PC-9 (cell line): ENCODE data around the gene KDM3B. TPM values are rescaled to one million over a fixed set of nuclear protein-coding genes. Genes with fewer than 3 reads are reported as not detected.

Source experiments
- BruUV-seq: library from RNA; stranded (reverse); fragments of 400-500 nt; replicated peaks from 2 replicates; lab custom pipeline; 2021; lab: Mats Ljungman, UMichigan
- CTCF ChIA-PET: fragments of 300-600 bp; sonication (Branson Sonifier 250); formaldehyde crosslinking; loops from one replicate; lab custom pipeline; 2022; ENCODE audit warnings: antibody characterized with exemption; lab: Charles Lee
- POLR2A ChIA-PET: fragments of 300-600 bp; sonication (Branson Sonifier 250); formaldehyde crosslinking; loops from one replicate; lab custom pipeline; 2022; ENCODE audit warnings: antibody characterized with exemption; ENCODE audit not compliant: unreplicated experiment; lab: Charles Lee
- DNase-seq, 2 experiments: peaks; one replicate each; pipeline versions ENCODE4 v3.0.0 to v3.0.0-alpha.2; 2015 to 2022; ENCODE audit warnings: mixed read lengths in 1 of 2
- H2AFZ ChIP-seq: fragments of 200-600 bp; sonication (generic); 2 replicates; pipeline ENCODE4 v1.8.1; 2017; ENCODE audit warnings: antibody characterized with exemption
- H3F3A ChIP-seq: fragments of 200-600 bp; sonication (generic); 2 replicates; pipeline ENCODE4 v1.8.1; 2017; ENCODE audit warnings: antibody characterized with exemption, mild to moderate bottlenecking, low read depth; ENCODE audit not compliant: insufficient read depth
- H3K27ac ChIP-seq: fragments of 200-600 bp; sonication (generic); 2 replicates; pipeline ENCODE4 v1.6.1; 2016; ENCODE audit warnings: mixed run types
- H3K27me3 ChIP-seq: fragments of 200-600 bp; sonication (generic); 2 replicates; pipeline ENCODE4 v1.6.1; 2016; ENCODE audit warnings: low read depth, mixed run types; ENCODE audit not compliant: insufficient read depth
- H3K36me3 ChIP-seq: fragments of 200-600 bp; sonication (generic); 2 replicates; pipeline ENCODE4 v1.6.1; 2016; ENCODE audit warnings: low read depth, mixed run types
- H3K4me1 ChIP-seq: fragments of 200-600 bp; sonication (generic); replicated peaks from 2 replicates; pipeline ENCODE4 v1.6.1; 2016; ENCODE audit warnings: mixed run types; ENCODE audit not compliant: insufficient read depth
- H3K4me2 ChIP-seq: fragments of 200-600 bp; sonication (generic); 2 replicates; pipeline ENCODE4 v1.6.1; 2017; ENCODE audit warnings: mixed run types
- H3K4me3 ChIP-seq: fragments of 200-600 bp; sonication (generic); 2 replicates; pipeline ENCODE4 v1.6.1; 2016; ENCODE audit warnings: mixed run types
- H3K79me2 ChIP-seq: fragments of 200-600 bp; sonication (generic); 2 replicates; pipeline ENCODE4 v1.6.1; 2017; ENCODE audit warnings: low read depth, mixed run types
- H3K9me2 ChIP-seq: fragments of 200-600 bp; sonication (generic); 2 replicates; pipeline ENCODE4 v1.8.1; 2017; ENCODE audit warnings: mild to moderate bottlenecking; ENCODE audit not compliant: insufficient read depth
- H3K9me3 ChIP-seq: fragments of 200-600 bp; sonication (generic); 2 replicates; pipeline ENCODE4 v1.8.1; 2016; ENCODE audit warnings: low read depth; ENCODE audit not compliant: insufficient read depth
- H4K20me1 ChIP-seq: fragments of 200-600 bp; sonication (generic); 2 replicates; pipeline ENCODE4 v1.8.1; 2017; ENCODE audit not compliant: insufficient read depth
- EZH2 ChIP-seq: fragments of 200-600 bp; sonication (generic); IDR thresholded peaks from 2 replicates; pipeline ENCODE4 v1.8.0; 2017; ENCODE audit warnings: antibody characterized with exemption, low read depth
- intact Hi-C: fragments of 100-400 bp; cut with micrococcal nuclease; formaldehyde crosslinking; loops from one replicate; pipeline ENCODE4 v1.10.0; 2022; ENCODE audit not compliant: unreplicated experiment
- total RNA-seq: library from RNA; stranded (reverse); gene quantifications from 2 replicates; pipeline ENCODE4 v1.2.3, GENCODE V29; 2021
- TF ChIP-seq, protein P1 (sequence below): fragments of 200-600 bp; sonication (generic); conservative IDR thresholded peaks from 2 replicates; pipeline ENCODE4 v1.6.1; 2017; ENCODE audit warnings: mixed run types, antibody characterized with exemption, mild to moderate bottlenecking, moderate library complexity

The KDM3B gene
- total RNA-seq, 1 experiment from 2014 or later = 76.7 TPM

DNA sequence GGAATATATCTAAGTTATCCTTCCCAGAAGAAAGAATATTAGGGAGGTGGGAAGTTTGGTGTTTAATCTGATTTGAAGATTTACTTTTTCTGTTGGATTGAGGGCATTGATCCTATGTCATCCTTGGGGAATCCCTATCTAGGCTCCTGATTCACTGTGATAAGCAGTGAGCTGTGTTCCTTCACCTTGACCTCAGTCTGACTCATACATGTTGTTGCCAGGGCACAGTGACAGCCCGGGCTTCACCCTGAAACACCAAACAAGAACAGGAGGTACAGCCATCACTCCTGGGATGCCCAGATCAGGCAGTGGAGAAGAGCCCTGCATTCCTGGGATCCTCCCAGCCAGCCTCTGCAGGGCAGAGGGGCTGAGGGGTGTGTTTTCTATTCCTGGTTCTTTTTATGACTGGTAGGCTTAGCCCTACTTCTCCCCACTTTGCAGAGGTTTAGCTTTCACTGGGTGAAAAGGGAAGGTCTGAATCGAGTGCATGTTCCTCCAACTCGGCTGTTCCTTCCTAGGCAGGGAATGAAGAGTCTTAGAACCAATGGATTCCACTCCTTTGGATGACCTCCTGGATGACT lies 17.5 kb upstream of the KDM3B start:
- H3K4me3 ChIP-seq = no peak overlapping the region
- H3K27me3 ChIP-seq = no peaks in the 10 kb centered on the region
- H3K4me2 ChIP-seq = no peak overlapping the region
- no TSS peak for BruUV-seq
- DNase-seq = peak in 1 of 2 experiments; percentile 36
- peaks cover 10% of the 10 kb centered on the region; the same call in 1 of the 2 replicates for H3F3A ChIP-seq
- H3K79me2 ChIP-seq = peaks cover 17% of the 10 kb centered on the region
- TF ChIP-seq, protein P1, sequence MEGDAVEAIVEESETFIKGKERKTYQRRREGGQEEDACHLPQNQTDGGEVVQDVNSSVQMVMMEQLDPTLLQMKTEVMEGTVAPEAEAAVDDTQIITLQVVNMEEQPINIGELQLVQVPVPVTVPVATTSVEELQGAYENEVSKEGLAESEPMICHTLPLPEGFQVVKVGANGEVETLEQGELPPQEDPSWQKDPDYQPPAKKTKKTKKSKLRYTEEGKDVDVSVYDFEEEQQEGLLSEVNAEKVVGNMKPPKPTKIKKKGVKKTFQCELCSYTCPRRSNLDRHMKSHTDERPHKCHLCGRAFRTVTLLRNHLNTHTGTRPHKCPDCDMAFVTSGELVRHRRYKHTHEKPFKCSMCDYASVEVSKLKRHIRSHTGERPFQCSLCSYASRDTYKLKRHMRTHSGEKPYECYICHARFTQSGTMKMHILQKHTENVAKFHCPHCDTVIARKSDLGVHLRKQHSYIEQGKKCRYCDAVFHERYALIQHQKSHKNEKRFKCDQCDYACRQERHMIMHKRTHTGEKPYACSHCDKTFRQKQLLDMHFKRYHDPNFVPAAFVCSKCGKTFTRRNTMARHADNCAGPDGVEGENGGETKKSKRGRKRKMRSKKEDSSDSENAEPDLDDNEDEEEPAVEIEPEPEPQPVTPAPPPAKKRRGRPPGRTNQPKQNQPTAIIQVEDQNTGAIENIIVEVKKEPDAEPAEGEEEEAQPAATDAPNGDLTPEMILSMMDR = no peak
- no peak for TF ChIP-seq EZH2
- no peak overlapping the region for H2AFZ ChIP-seq
- H3K9me3 ChIP-seq = no peaks in the 10 kb centered on the region
- H4K20me1 ChIP-seq = no peaks in the 10 kb centered on the region; the same call in 1 of the 2 replicates
- H3K9me2 ChIP-seq = no peaks in the 10 kb centered on the region
- CTCF ChIA-PET = no interaction called here
- intact Hi-C loops = no loop called here
- H3K36me3 ChIP-seq = 0 out of 2 replicates have a peak, but pooled peaks cover 4% of the 10 kb centered on the region
- POLR2A ChIA-PET = no interaction called here
- H3K4me1 ChIP-seq = peaks cover 23% of the 10 kb centered on the region
- H3K27ac ChIP-seq = no peak overlapping the region

DNA sequence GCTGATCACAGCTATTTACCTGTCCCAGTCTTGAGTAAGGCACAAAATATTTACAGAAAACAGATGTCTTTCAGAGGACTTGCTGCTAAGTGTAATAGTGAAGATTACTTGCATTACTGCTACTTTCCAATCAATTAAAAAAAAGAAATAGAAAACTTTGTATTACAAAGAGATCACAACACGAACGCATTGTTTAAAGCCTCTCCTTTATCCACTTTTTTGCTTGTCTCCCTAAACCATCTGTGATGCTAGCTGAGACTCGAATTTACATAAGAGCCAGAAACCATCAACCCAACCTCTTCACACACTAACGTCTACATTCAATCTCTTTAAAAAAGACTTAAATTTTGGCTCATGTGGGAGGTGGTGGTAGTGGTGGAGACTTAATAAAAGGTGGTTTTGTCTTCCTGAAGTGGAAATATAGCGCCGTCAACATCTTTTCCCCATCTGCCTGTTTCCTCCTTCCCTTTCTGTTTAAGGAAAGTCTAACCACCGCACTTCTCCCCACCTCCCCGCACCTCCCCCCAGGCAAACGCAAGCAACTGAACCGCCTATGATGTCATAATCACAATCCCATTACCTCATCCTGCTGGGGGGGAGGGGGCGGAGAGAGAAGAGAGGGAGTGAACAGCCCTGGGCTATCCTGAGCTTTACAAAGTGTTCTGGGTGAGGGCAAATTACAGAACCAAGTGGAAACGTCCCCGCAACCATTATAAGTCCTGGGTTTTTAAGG lies 15.4 kb upstream of the KDM3B start:
- CTCF ChIA-PET = interaction anchor here (0.6 to 1.1 kb wide), 3 partner anchors 13 to 16 kb away, joined by 3 to 6 read pairs (median 3); partner anchors contain the start of gene KDM3B
- Histone ChIP-seq H3K9me3 (no peaks in the 10 kb centered on the region), H4K20me1 (no peaks in the 10 kb centered on the region; the same call in 1 of the 2 replicates), H3K4me3 (peak overlapping the region; percentile 60), H3K9me2 (no peaks in the 10 kb centered on the region), H3K27ac (peak overlapping the region; percentile 90), H3K27me3 (no peaks in the 10 kb centered on the region), H3K4me2 (peak overlapping the region; percentile 78), H3K79me2 (peaks cover 38% of the 10 kb centered on the region), H3K36me3 (peaks cover 19% of the 10 kb centered on the region), H3K4me1 (peaks cover 13% of the 10 kb centered on the region), H3F3A (0 out of 2 replicates have a peak, but pooled peaks cover 2% of the 10 kb centered on the region), H2AFZ (peak overlapping the region; percentile 88)
- DNase-seq = peak in 1 of 2 experiments; percentile 55
- POLR2A ChIA-PET = interaction anchor here (0.6 to 0.7 kb wide), 4 partner anchors 11 to 1067 kb away, joined by 3 to 24 read pairs (median 4); partner anchors contain the start of gene SPATA24
- intact Hi-C loops = no loop called here
- TSS peak; percentile 88 for BruUV-seq
- no peak for TF ChIP-seq EZH2
- TF ChIP-seq, protein P1 = no peak

DNA sequence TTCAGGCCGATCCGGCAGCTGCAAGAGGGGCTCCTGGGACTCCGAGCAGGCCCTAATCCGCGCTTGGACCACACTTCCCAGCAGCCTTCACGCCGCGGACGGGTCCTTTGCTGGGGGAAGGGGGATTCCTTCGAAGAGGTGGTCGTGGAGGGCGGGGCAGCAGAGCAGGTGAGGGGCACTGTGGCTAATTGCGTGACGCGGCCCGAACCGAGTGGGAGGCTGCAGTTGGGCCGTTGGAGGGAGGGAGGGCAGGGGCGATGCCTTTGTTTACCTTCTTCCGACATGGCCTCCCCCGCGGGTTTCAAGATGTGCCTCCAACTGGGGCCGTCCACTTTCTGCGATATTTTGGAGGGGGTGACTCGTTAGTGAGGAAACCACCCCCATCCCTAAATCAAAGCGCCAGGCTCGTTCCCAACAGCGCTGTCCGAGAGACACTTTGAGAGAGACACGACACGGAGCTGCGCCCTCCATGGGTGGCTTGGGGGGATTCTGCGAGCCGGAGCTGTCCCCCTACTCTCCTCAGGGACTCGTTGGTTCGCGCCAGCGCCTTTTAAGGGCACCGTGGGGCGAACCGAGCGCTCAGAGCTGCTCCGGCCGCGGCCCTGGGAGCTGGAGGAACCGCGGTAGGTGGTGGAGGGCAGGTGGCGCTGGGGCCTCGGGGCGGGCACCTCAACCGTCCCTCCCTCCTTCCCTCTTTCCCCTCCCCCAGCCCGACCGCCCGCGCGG lies 14.6 kb upstream of the KDM3B start, which contains the start of gene FAM53C:
Gene FAM53C (plus strand): TSS at position 582 of the 726 bp plus-strand sequence. CDS start 3,070 bp downstream, outside the sequence.
- TF ChIP-seq EZH2 = no peak
- TF ChIP-seq, protein P1 = no peak
- Histone ChIP-seq H3K27ac (peak within 1 kb of the TSS; percentile 90), H3K4me1 (peaks cover 9% of the 10 kb centered on the region), H3F3A (0 out of 2 replicates have a peak, but pooled peaks cover 2% of the 10 kb centered on the region), H3K4me3 (peak within 1 kb of the TSS; percentile 60), H3K36me3 (peaks cover 19% of the 10 kb centered on the region), H3K79me2 (peaks cover 43% of the 10 kb centered on the region), H3K4me2 (peak within 1 kb of the TSS; percentile 78), H3K9me2 (no peaks in the 10 kb centered on the region), H4K20me1 (no peaks in the 10 kb centered on the region; the same call in 1 of the 2 replicates), H3K9me3 (no peaks in the 10 kb centered on the region), H2AFZ (peak within 1 kb of the TSS; percentile 88), H3K27me3 (no peaks in the 10 kb centered on the region)
- intact Hi-C loops = loop anchor here (1.0 kb wide), 1 partner anchor 15 kb away; no protein-coding TSS in a partner anchor
- ChIA-PET CTCF (interaction anchor here (1.1 kb wide), 1 partner anchor 15 kb away, joined by 6 read pairs; the partner anchor contains the start of gene KDM3B), POLR2A (interaction anchor here (0.5 to 1.0 kb wide), 10 partner anchors 9 to 1604 kb away, joined by 3 to 24 read pairs (median 4); partner anchors contain the start of genes KDM3B and SPATA24)
- BruUV-seq = no TSS peak
- peak; percentile 73 to 98 for DNase-seq
